Measurements from ENCODE around the gene DNAI2.

The DNAI2 gene, protein sequence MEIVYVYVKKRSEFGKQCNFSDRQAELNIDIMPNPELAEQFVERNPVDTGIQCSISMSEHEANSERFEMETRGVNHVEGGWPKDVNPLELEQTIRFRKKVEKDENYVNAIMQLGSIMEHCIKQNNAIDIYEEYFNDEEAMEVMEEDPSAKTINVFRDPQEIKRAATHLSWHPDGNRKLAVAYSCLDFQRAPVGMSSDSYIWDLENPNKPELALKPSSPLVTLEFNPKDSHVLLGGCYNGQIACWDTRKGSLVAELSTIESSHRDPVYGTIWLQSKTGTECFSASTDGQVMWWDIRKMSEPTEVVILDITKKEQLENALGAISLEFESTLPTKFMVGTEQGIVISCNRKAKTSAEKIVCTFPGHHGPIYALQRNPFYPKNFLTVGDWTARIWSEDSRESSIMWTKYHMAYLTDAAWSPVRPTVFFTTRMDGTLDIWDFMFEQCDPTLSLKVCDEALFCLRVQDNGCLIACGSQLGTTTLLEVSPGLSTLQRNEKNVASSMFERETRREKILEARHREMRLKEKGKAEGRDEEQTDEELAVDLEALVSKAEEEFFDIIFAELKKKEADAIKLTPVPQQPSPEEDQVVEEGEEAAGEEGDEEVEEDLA

DNA sequence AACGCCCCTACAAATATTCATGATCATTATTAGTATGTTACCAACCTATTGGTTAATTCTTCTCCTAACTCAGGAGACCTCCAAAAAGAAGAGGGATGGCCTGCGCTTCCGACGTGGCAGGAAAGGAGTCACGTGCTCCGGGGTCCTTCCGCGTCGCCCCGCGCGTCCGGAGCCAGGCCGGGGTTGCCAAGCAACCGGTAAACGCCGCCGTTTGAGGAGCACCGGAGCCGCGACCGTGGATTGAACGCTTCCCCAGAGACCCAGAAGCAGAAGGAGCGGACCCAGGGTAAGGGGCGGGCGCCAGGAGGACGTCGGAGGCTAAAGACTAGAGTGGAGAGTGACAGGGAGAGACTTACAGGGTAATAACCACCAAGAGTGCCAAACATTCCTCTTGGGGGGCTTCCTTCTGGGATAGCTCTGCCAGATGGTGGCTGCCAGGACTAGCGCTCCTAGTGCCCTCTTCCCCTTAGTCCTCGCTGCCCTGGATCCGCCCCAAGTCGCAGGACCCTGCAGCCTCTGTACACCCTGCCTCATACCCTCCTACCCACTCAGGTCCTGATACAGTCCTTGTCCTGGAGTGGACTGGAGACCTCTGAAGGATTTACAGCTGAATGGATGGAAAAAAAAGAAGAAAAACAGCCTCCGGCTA is at the start of gene DNAI2:
TSS of gene DNAI2 (plus strand) at position 175 of the 649 bp plus-strand sequence. CDS start 7,584 bp downstream, outside the sequence.
- no peak for DNase-seq

DNA sequence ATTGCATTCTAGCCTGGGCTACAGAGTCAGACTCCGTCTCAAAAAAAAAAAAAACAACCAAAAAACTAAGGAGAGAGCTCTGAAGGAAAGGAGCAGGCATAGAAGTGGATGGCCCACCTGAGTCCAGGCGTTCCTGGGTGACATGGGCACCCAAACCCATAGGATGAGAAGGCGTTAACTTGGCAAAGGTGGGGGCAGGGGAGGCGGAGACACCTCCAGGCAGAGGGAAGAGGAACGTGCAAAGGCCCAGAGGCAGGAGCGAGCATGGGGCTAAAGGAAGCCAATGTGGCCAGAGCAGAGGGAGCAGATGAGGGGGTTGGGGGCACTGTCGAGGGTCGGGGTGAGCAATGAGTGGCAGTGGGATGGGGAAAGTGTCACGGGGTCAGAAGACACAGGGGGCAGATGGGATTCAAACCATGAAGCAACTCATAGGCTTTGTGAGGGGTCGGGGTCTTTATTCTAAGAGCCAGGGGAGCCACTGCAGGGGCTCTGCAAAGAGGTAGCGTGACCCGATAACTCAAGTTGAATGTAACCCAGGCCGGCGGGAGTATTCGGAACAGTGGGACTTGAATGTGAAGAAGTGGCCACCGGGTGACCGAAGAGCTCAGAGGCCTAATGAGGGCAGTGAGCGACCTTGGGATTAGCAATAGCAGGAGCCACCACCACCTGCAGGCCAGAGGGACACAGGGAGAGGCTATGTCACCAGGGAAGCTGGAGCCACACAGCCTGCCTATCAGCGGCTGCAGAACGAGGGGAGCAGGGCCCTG is 48.9 kb upstream of the DNAI2 start:
- DNase-seq: no peak

DNA sequence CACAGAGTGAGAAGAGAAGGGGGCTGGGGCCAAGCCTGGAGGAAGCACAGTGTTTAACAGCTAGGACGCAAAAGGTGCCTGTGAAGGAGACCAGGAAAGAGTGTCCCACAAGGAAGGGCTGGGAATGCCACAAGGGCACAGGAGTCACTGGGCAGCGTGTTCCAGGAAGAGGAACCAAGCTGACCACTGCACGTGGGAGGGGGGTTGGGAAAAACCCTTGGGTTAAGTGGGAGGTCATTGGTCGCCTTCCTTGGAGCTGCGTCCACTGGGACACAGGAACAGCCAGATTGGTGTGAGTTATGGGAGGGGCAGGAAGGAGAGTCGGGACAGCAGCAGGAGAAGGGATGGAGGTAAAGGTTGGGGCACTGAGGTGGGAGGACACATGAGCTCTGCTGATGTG is 47.8 kb upstream of the DNAI2 start:
- DNase-seq: no peak

DNA sequence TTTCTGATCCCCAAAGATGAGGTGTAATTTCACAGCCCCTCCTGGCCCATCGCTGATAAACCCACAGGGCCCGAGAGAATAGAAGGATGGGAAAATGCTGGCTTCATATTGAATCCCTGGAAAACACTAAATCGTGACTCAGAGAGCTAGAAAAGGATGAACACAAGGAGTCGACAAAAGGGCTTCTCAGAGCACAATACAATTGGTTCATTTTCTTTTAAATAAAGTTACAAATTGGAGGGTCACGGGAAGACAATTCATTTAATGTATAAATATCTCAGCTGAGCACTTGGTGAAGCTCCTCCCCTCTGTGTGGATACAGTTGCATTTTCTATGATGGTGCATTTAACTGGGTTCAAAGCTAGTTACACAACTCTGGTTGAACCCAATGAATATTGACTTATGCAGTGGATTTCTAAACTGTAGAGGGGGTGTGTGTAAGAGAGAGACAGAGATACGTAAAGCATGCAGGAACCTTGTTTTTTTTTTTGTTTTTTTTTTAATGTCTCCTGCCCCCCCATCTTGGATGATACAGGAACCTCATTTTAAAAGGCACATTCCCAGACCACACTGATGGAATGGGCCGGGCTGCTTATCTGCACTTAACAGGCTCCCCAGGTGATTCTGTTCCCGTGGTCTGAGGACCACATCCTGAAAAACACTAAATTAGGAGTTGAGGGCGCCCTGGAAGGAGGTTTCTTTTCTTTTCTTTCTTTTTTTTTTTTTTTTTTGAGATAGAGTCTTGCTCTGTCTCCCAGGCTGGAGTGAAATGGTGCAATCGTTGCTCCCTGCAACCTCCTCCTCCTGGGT is 46.6 kb upstream of the DNAI2 start:
- no peak for DNase-seq

DNA sequence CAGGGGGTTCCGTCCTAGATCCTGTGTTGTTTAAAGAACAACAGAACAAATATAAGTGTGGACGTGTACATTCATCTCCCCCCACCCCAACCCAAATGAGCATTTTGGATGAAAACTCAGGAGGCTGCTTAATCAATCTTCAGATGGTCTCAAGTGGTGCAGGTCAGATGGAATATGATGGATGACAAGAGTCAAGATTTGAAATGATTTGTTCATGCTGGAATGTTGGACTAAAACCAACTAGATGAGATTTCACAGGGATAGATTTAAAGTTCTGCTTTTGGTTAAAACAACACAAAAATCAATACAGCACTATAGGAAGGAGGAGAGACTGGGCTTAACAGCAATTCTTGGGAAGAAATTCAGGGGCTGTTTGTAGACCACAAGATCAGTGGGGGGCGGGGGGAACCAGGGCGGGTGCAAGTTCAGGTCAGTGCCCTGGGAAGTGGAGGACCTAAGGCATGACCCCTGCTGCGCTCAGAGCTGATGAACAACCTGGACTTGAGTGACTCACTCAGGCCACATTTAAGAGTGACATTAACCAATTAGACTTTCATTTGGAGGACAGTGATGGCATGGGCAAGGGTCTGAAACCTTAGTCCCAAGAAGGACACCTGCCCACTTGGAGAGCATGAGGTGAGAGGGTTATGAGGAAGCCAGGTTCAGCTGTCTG is 45.6 kb upstream of the DNAI2 start:
- DNase-seq: no peak

DNA sequence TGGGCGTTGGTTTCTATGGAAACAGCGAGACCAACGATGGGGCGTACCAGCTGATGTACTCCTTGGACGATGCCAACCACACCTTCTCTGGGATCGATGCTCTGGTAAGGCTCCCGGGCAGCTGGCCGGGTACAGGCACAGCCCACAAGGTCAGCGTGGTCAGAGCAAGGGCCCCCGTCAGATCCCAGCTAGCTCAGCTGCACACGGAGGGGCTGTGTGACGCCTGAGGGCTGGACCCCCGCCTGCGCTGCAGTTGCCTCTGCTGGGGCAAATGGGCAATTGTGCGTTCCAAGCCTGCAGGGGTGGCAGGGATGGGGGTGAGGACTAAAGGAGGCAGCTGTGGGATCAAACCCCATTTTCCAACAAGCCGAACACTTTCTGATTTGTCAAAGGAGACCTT is 43.1 kb upstream of the DNAI2 start:
- DNase-seq: no peak

DNA sequence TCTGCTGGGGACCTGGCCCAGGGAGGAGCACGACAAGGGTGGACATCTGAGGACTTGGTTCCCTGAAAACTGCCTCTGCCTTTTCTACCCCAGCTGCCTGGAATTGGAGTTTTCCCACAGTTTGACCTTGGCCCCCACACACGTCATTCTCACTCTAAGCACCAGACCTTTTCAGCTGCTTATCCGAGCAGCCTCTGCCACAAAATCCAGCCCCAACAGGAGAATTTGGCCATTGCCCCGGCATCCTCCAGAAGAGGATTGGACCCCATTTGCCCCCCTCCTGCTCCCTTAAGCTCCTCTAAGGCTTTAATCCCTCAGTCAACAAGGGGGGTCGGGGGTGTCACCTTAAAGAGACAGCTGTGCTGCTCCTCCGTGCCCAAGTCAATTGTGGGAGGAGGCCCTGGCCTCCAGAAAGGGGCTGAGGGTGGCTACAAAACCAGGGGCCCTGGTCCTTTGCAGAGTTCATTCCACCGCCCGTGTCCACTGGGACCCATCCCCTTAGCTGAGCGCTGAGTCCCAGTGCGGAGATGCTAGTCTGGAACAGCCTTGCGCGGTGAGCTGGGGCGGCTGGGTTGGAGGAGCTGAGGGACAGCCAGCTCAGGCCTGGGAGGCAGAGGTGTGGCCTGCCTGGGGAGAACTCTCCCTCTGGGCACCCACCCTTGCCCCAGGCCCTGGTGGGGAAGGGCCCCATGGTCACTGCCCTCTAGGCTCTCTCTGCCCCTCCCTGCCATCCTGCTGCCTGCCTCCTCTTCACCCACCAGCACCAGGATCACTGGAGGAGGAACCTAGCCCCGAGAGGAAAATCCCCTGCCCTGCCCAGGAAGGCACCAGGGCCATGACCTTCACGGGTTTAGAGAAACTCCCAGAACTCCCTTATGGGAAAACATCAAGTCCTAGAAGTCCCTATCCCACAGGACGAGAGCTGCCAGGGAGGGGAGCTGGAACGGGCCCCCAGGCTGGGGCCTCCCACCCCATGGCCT is 41.8 kb upstream of the DNAI2 start:
- DNase-seq: no peak

DNA sequence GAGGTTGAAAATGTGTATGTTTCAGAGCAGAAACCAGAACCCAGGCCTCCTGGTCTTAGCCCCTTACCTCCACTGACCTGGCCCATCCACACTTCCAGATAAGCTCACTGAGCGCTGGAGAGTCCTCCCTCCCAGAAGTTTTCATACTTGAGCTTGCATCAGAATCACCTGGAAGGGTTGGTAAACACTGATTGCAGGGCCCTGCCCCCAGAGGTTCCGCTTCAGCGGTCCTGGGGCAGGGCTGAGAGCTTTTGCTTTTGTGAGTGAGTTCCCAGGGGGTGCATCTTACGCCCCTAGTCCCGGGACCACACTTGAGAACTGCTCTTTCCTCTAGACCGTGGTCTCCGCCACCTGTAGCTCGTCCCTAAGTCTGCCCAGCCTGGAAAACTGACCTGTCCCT is 40.1 kb upstream of the DNAI2 start:
- DNase-seq: no peak

DNA sequence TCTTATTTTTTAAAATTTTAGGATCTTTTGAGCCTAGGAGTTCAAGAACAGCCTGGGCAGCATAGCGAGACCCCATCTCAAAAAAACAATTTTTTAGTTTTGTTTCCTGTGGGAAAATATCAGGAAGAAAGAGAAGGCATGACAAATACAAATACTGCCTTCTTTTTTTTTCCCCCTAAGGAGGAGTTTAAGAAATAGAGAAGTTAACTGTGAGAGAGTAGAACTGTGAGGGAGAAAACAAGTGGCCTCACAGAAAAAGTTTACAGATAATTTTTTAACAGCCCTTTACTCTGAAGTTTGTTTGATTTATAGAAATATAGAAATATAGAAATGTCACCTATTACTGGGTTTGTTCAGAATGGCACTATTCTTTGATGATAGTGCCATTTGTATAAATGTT is 39.5 kb upstream of the DNAI2 start:
- DNase-seq: no peak

DNA sequence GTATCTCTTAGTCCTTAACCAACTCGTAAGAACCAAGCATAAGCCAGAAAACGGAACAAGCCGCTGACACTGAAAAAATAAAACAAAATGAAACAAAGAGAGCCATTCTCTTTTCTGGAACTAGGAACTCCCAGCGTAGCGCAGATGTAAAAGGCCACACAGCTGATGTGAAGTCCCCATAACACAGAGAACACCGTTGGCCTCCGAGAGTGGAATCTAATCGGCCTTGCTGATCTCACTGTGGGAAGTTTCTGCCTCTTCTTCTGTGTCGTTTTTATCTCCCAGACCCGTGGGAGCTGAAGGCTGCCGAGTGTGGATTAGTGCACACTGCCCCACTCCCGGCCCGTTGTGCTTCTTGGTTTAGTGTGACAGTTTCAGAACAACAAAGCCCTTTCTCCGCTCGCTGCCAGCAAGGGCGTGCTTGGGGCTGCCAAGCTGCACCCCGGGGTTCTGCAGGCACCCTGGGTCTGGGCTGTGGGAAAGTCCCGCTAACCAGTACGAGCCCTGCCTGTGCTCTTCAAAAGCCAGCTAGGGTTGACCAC is 38.9 kb upstream of the DNAI2 start:
- no peak for DNase-seq

DNA sequence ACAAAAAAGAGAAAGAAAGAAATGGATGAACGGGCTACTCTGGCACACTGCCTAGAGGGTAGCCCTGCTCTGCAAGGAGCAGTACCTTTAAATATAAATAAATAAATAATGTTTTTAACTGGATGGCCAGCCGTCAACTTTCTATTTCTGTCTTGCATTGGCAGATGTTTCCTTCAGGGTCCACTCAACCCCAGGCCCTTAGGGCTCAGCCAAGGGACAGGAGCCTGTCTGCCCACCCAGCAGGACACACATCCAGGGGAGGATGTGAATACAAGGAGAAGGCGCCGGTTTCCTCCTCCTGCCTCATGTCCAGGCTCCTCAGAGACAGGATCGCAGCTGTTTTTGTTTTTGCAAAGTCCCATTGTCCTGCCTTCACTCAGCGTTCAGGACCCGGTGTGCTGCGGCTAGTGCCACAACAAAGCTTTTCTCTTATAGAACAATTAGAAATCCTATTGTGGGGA is 38.1 kb upstream of the DNAI2 start:
- DNase-seq: no peak

DNA sequence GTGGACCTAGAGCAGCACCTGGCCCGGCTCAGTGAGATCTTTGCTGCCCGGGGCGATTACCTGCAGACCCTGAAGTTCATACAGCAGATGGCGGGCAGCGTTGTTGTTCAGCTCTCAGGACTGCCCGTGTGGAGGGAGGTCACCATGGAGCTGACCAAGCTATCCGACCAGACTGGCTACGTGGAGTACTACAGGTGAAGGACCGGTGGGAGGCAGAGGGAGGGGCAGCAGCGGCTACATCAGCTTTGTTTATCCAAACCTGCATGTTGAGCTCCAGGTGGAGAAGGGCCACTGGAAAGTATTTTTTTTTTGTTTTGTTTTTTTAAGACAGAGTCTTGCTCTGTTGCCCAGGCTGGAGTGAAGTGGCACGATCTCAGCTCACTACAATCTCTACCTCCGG is 36.7 kb upstream of the DNAI2 start:
- no peak for DNase-seq

DNA sequence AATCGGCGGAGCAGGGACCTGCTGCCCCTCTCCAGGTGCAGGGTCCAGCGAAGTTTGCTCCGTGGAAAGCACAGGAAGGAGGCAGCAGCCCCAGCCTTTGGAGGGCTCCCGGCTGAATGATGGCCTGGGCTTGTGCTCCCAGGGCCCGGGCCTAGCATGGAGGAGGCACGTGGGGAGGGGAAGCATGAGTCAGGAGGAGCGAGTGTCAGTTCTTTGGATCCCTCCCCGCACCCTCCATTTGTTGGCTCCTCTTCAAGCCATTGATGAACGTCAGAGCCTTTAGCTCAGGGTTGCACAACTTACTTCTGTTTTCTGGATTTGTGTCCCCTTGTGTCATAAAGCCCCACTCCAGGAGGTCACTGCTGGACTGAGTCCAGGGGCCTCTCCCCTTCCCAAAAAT is 34.9 kb upstream of the DNAI2 start:
- peak; percentile 70 for DNase-seq

DNA sequence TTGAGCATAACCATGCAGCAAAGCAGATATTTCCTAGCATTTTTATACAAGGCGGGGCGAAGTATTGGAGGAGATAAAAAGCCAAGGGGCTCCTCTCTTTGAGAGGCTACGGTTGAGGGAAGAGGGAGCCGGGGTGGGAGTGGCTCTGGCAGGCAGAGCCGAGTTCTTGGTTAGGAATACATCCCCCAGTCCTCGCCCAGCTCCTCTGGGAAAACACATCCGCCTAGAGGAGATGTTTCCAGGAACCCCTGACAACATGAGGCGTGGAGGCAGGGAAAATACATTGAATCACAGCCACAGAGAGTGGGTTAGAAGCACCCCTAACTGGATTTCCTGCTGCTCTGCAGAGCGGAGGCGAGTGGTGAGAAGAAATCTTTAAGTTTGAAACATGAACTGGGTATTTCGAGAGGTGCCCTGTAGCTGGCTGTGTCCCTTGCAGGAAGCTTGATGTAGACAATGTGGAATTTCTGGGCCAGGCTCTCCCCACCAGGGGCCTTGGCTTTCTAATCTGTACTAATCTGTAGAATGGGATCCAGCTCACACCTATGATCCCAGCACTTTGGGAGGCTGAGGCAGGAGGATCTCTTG is 33.3 kb upstream of the DNAI2 start:
- peak; percentile 82 for DNase-seq

DNA sequence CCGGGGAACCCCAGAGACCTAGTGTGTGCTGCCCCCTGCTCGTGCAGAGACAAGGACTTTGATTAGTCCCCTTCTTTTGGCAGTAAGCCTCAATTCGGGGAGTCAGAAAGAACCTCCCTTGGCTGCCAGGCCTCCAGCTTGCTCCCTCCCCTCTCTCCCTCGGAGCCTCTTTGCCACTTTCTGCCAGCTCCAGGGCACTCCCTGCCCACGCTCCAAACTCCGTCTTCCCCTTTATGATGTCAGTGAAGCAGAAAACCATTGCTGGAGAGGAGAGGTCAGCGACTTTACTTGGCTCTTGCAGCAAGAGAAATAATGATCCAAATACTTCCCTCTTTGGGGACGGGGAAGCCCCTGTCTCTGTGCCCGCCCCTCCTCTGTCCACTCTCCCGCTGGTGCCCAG is 32.6 kb upstream of the DNAI2 start:
- no peak for DNase-seq

DNA sequence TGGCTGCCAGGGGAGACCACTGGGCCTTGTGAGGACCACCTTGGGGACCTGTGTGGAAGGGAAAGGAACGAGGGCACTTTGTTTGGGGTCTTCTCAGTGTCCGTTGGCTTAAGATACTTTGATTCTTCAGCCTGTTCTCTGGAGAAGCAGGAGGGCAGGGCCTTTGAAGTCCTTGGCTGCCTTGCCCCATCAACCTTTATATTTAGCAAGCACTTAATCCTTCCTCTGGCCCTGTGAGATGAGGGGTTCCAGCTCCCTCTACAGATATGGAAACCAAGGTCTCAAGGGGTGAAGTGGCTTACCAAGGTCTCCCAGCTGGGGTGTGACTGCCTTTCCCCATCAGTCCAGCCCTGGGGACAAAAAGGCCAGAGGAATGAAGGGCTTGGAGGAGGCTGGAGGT is 32.2 kb upstream of the DNAI2 start:
- DNase-seq: no peak

DNA sequence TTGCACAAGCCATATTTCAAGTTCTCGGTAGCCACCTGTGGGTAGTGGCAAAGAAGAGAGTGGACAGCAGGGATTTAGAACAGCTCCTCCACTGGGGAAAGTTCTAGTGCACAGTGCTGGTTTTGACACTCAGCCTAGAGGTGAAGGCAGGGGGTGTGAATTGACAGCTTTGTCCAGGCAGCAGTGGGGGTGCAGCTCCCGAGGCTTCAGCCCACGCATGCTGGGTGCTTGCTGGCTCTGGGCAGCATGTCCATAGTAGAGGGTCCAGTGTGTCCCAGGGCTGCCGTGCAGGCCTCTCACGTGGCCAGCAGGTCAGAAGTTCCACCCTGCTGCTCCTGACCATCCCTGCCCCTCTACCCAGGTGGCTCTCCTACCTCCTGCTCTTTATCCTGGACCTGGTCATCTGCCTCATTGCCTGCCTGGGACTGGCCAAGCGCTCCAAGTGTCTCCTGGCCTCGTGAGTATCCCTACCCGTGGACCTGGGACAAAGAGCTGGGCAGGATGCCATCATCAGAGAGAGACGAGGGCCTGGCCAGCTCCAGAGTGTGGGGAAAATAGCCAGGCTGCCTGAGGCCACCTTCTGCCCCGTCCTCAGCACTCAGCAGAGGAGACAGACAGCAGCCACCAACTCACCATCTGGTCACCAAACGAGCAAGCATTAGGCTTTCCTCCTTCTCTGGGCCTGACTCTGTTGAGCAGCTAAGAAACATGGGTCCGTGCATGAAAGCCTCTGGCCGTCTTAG is 30.9 kb upstream of the DNAI2 start:
- DNase-seq: no peak

DNA sequence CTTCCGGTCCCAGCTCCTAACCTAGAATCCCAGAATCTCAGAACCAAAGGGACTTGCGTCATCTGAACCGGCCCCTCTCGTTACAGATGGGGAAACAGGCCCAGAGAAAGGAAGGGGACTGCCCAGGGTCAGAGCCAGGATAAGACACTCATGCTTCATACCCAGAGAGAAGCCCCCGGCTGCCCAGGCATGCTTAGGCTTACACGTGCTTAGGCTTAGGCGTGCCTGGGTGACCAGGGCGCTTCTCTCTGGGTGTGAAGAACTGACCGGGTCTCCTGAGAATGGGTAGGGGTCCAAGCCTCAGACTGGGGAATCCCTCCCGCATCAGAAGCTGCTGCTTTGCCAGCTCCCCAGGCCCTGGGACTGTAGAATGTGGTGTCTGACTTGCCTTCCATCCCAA is 29.9 kb upstream of the DNAI2 start:
- DNase-seq: no peak

DNA sequence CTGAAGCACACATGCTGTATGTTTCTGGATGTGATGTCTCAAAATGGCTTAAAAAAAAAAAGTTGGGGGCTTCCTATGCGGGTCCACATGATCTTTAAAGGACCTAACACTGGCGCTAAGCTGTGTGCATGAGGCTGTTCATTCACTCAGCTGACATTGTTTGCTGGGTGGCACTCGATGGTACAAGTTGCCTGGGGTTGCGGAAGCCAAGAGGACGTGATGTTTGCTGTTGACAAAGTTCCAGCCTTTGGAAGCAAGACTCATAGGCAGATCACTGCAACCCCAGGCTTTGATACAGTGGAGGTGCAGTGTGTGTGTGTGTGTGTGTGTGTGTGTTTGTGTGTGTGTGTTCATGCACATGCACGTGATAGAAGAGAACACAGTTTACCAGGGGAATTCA is 29.5 kb upstream of the DNAI2 start:
- DNase-seq: no peak
